Adrenal gland (tissue), 5 donors: ENCODE data around the gene CYP26B1.

Experiments
- POLR2A ChIP-seq, 2 donors: fragments of 450-650 bp; IDR thresholded peaks; one replicate each; pipeline ENCODE4 v1.6.1; 2017; ENCODE audit warnings: antibody characterized with exemption in 2 of 2, mild to moderate bottlenecking in 2 of 2, moderate library complexity in 1 of 2
- TF ChIP-seq, protein P1 (sequence below), 6 experiments: fragments of 450-650 bp in 4 of 6; fragments of 200-600 bp in 2 of 6; sonication (generic) in 1 of 6; IDR thresholded peaks; 1 replicate in 5 of 6; 2 replicates in 1 of 6; pipeline versions ENCODE4 v1.5.1 to v1.8.0; 2016 to 2021; ENCODE audit warnings: antibody characterized with exemption in 6 of 6, mild to moderate bottlenecking in 2 of 6, moderate library complexity in 1 of 6
- donor health status: DM: no; HTN: no; CAD: no.

DNA sequence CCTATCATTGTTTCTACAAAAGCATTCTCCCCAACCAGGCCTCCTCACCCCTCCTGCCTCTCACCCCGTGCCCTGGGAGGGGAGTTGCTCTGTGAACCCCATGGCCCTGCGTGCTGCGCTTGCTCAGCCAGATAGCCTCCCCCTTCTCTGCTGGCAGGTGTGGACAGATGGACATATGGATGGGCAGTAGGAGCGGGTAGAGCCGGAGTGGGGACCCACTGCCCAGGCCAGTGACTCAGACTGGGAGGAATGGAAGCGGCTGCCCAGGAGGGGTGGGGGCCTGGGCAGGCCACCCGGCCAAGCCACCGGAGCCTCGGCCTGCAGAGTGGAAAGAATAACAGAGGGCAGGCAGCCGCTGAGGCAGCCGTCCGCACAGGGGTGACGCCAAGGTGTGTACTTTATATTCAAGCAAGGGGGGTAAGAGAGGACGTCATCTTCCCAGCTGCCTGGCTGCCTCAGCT lies 8.7 kb downstream of the CYP26B1 start:
- TF ChIP-seq, protein P1, sequence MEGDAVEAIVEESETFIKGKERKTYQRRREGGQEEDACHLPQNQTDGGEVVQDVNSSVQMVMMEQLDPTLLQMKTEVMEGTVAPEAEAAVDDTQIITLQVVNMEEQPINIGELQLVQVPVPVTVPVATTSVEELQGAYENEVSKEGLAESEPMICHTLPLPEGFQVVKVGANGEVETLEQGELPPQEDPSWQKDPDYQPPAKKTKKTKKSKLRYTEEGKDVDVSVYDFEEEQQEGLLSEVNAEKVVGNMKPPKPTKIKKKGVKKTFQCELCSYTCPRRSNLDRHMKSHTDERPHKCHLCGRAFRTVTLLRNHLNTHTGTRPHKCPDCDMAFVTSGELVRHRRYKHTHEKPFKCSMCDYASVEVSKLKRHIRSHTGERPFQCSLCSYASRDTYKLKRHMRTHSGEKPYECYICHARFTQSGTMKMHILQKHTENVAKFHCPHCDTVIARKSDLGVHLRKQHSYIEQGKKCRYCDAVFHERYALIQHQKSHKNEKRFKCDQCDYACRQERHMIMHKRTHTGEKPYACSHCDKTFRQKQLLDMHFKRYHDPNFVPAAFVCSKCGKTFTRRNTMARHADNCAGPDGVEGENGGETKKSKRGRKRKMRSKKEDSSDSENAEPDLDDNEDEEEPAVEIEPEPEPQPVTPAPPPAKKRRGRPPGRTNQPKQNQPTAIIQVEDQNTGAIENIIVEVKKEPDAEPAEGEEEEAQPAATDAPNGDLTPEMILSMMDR (IDR thresholded peaks at IDR 0.05) = no peak
- TF ChIP-seq POLR2A (IDR thresholded peaks at IDR 0.05) = no peak
